Trophoblast cell (in vitro differentiated cells and primary cell): ENCODE data around the gene SLC50A1.
"Not testable (repeated sequence)": the region's sequence is repeated elsewhere in the genome, so short reads cannot be mapped to it uniquely, and the experiment has no call there.

ENCODE experiments used
- DNase-seq, 2 donors: peaks; one replicate each; pipeline ENCODE4 v3.0.0-alpha.2; 2016
- H2AFZ ChIP-seq: 2 replicates; pipeline ENCODE4 v1.6.1; 2013; ENCODE audit warnings: low read length, moderate library complexity, mild to moderate bottlenecking; ENCODE audit not compliant: insufficient read depth, poor library complexity
- H2AK5ac ChIP-seq: 2 replicates; pipeline ENCODE4 v1.6.1; 2013; ENCODE audit warnings: mild to moderate bottlenecking, low read length
- H2BK120ac ChIP-seq: 2 replicates; pipeline ENCODE4 v1.6.1; 2013; ENCODE audit warnings: low read length, mild to moderate bottlenecking, moderate library complexity; ENCODE audit not compliant: insufficient read depth, poor library complexity
- H2BK12ac ChIP-seq: 2 replicates; pipeline ENCODE4 v1.6.1; 2013; ENCODE audit warnings: mild to moderate bottlenecking, low read length, moderate library complexity
- H2BK5ac ChIP-seq: 2 replicates; pipeline ENCODE4 v1.6.1; 2013; ENCODE audit warnings: low read length, low read depth, moderate library complexity, mild to moderate bottlenecking; ENCODE audit not compliant: poor library complexity
- H3K14ac ChIP-seq: 2 replicates; pipeline ENCODE4 v1.6.1; 2013; ENCODE audit warnings: mild to moderate bottlenecking, low read length
- H3K18ac ChIP-seq: 2 replicates; pipeline ENCODE4 v1.6.1; 2013; ENCODE audit warnings: mild to moderate bottlenecking, low read length
- H3K23ac ChIP-seq: 2 replicates; pipeline ENCODE4 v1.6.1; 2013; ENCODE audit warnings: low read length
- H3K27ac ChIP-seq: 2 replicates; pipeline ENCODE4 v1.5.1; 2013; ENCODE audit warnings: low read depth, mild to moderate bottlenecking, inconsistent platforms, low read length, moderate library complexity
- H3K27me3 ChIP-seq: 2 replicates; pipeline ENCODE4 v1.6.1; 2013; ENCODE audit warnings: inconsistent platforms, mild to moderate bottlenecking, low read length, moderate library complexity; ENCODE audit not compliant: insufficient read depth
- H3K36me3 ChIP-seq, 2 experiments: 1 replicate in 1 of 2; 2 replicates in 1 of 2; pipeline ENCODE4 v1.6.1; 2013; ENCODE audit warnings: low read length in 2 of 2, mild to moderate bottlenecking in 2 of 2, moderate library complexity in 1 of 2; ENCODE audit not compliant: insufficient read depth in 2 of 2, control insufficient read depth in 1 of 2
- H3K4ac ChIP-seq: 2 replicates; pipeline ENCODE4 v1.6.1; 2013; ENCODE audit warnings: low read depth, mild to moderate bottlenecking, low read length, moderate library complexity
- H3K4me1 ChIP-seq, 2 experiments: 1 replicate in 1 of 2; 2 replicates in 1 of 2; pipeline ENCODE4 v1.6.1; 2013; ENCODE audit warnings: low read length in 2 of 2, mild to moderate bottlenecking in 2 of 2, moderate library complexity in 1 of 2; ENCODE audit not compliant: insufficient read depth in 2 of 2, control insufficient read depth in 1 of 2
- H3K4me2 ChIP-seq: 2 replicates; pipeline ENCODE4 v1.6.1; 2013; ENCODE audit warnings: inconsistent platforms, mild to moderate bottlenecking, low read length, moderate library complexity
- H3K4me3 ChIP-seq: 2 replicates; pipeline ENCODE4 v1.5.1; 2013; ENCODE audit warnings: mild to moderate bottlenecking, low read depth, low read length, inconsistent platforms
- H3K79me1 ChIP-seq: one replicate; pipeline ENCODE4 v1.6.1; 2013; ENCODE audit warnings: low read length
- H3K79me2 ChIP-seq: 2 replicates; pipeline ENCODE4 v1.6.1; 2013; ENCODE audit warnings: low read length, mild to moderate bottlenecking; ENCODE audit not compliant: control insufficient read depth, insufficient read depth, poor library complexity
- H3K9ac ChIP-seq: 2 replicates; pipeline ENCODE4 v1.6.1; 2013; ENCODE audit warnings: mild to moderate bottlenecking, low read length
- H3K9me3 ChIP-seq: 2 replicates; pipeline ENCODE4 v1.6.1; 2013; ENCODE audit warnings: low read depth, mild to moderate bottlenecking, control low read depth, inconsistent platforms, low read length; ENCODE audit not compliant: insufficient read depth
- H4K12ac ChIP-seq: 2 replicates; pipeline ENCODE4 v1.6.1; 2013; ENCODE audit warnings: low read depth, mild to moderate bottlenecking, low read length, moderate library complexity
- H4K8ac ChIP-seq: 2 replicates; pipeline ENCODE4 v1.6.1; 2013; ENCODE audit warnings: low read depth, mild to moderate bottlenecking, low read length, moderate library complexity
- H4K91ac ChIP-seq: one replicate; pipeline ENCODE4 v1.6.1; 2013; ENCODE audit warnings: low read depth, mild to moderate bottlenecking, low read length, moderate library complexity
- WGBS: extraction: QIAGEN DNeasy Blood & Tissue Kit; methylation state at CpG from one replicate; pipeline ENCODE4 v1.1.7; 2013; ENCODE audit warnings: missing lambda C conversion rate; ENCODE audit not compliant: insufficient read length, insufficient coverage; ENCODE audit errors: extremely low coverage; 5-methylcytosine and 5-hydroxymethylcytosine counted together

SLC50A1 gene

GRCh38 chr1:155166471-155167165 is 31.0 kb downstream of the SLC50A1 start:
- no peak overlapping the region for H3K4me3 ChIP-seq
- H3K27me3 ChIP-seq: no peaks in the 10 kb centered on the region
- no peak overlapping the region for H4K8ac ChIP-seq
- no peak overlapping the region for H2BK12ac ChIP-seq
- no peak overlapping the region for H3K4ac ChIP-seq
- H3K18ac ChIP-seq: no peak overlapping the region
- no CpG with 5 or more reads among the region's 27 CpGs for WGBS
- no peak overlapping the region for H3K27ac ChIP-seq
- H3K14ac ChIP-seq: no peak overlapping the region
- no peak overlapping the region for H2BK120ac ChIP-seq
- H3K23ac ChIP-seq: no peak overlapping the region
- H2AK5ac ChIP-seq: no peak overlapping the region
- no peak overlapping the region for H2BK5ac ChIP-seq
- no peaks in the 10 kb centered on the region for H3K79me1 ChIP-seq
- H2AFZ ChIP-seq: no peak overlapping the region
- no peak overlapping the region for H4K91ac ChIP-seq
- no peak overlapping the region for H4K12ac ChIP-seq
- DNase-seq: peak; percentile 98
- H3K9ac ChIP-seq: no peak overlapping the region
- no peaks in the 10 kb centered on the region for H3K9me3 ChIP-seq
- H3K36me3 ChIP-seq: peaks cover 8 to 14% of the 10 kb centered on the region in 2 experiments
- H3K4me2 ChIP-seq: no peak overlapping the region
- H3K4me1 ChIP-seq: peaks cover 4 to 14% of the 10 kb centered on the region in 2 experiments
- H3K79me2 ChIP-seq: no peaks in the 10 kb centered on the region

DNA sequence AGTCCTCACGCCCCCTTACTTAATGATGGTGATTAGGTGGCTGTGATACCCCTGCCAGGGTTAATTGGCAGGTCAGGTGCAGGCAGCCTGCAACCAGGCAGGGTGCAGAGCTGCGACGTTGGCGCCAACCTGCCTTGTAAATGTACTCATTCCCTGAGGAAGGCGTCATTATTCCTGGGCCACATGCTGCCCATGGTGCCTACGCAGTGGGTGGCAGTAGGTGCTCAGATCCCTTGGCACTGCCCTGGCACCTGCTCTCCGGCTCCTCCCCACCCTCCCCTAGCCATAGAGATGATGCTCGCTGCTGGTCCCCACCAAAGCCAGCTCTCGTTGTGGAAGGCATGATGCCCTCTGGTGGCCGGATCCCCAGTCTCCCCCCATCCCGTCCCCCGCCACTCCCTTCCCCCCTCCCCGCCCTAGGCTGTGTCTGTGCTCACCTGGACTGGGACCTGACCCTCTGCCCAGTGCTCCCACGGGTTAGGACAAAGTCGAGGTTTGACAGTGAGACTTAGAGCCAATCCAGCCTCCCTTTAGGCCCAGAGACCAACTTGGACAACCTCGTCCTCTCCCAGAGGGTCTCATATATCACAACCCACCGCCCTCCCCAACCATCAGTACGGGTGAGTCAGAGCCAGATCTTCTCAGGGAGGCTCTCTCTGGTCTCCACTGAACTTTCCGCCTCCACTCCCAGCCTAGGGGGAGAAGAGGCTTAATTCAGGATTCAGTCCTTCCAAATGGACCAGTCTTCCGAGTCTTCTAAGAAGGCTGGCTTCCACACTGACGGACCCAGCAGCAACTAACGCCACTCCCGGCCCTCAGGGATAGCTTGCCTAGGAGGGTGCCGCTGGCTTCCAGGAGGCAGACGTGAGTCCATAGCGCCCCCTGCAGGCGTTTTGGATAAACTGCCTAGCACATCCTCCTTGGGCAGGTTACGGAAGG is 31.8 kb downstream of the SLC50A1 start:
- no peak overlapping the region for H3K9ac ChIP-seq
- H3K27ac ChIP-seq: no peak overlapping the region
- H3K4me3 ChIP-seq: no peak overlapping the region
- no peaks in the 10 kb centered on the region for H3K79me2 ChIP-seq
- peaks cover 4 to 16% of the 10 kb centered on the region in 2 experiments for H3K4me1 ChIP-seq
- peak overlapping the region; percentile 14 for H3K18ac ChIP-seq
- no peak overlapping the region for H4K91ac ChIP-seq
- H2BK120ac ChIP-seq: peak overlapping the region; percentile 55
- peak overlapping the region; percentile 25 for H2BK12ac ChIP-seq
- peak; percentile 98 to 99 for DNase-seq
- H2AK5ac ChIP-seq: no peak overlapping the region
- no peaks in the 10 kb centered on the region for H3K9me3 ChIP-seq
- peak overlapping the region; percentile 66 for H3K4me2 ChIP-seq
- no peaks in the 10 kb centered on the region for H3K79me1 ChIP-seq
- no peak overlapping the region for H4K12ac ChIP-seq
- peak overlapping the region; percentile 49 for H2AFZ ChIP-seq
- WGBS: no CpG with 5 or more reads among the region's 28 CpGs
- no peak overlapping the region for H3K14ac ChIP-seq
- H3K27me3 ChIP-seq: no peaks in the 10 kb centered on the region
- H3K36me3 ChIP-seq: peaks cover 8 to 14% of the 10 kb centered on the region in 2 experiments
- H4K8ac ChIP-seq: peak overlapping the region; percentile 19
- no peak overlapping the region for H2BK5ac ChIP-seq
- no peak overlapping the region for H3K23ac ChIP-seq
- no peak overlapping the region for H3K4ac ChIP-seq

DNA sequence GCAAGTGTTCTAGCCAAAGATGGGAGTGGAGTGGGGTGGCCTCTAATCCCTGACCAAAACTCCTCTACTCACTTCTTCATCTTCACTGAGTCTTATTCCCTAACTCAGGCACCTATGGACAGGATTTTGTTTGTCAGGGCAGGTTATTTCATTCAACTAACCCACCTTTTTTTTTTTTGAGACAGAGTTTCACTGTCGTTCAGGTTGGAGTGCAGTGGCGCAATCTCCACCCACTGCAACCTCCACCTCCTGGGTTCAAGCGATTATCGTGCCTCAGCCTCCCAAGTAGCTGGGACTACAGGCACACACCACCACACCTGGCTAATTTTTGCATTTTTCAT is 32.4 kb downstream of the SLC50A1 start:
- H3K27me3 ChIP-seq, H3K4ac ChIP-seq, H3K79me1 ChIP-seq, H2BK12ac ChIP-seq, H4K8ac ChIP-seq, H4K91ac ChIP-seq, H3K27ac ChIP-seq, H3K9ac ChIP-seq, H2BK120ac ChIP-seq, H2AFZ ChIP-seq, H3K9me3 ChIP-seq, H3K14ac ChIP-seq, H3K79me2 ChIP-seq, H2BK5ac ChIP-seq, H3K18ac ChIP-seq, H2AK5ac ChIP-seq, H4K12ac ChIP-seq, H3K4me2 ChIP-seq, H3K23ac ChIP-seq, DNase-seq, H3K4me3 ChIP-seq: not testable (repeated sequence)
- Histone ChIP-seq H3K36me3 (peaks cover 8 to 14% of the 10 kb centered on the region in 2 experiments), H3K4me1 (peaks cover 4 to 16% of the 10 kb centered on the region in 2 experiments)
- WGBS: no CpG with 5 or more reads among the region's 4 CpGs

- H4K91ac ChIP-seq: no peak overlapping the region
- no peaks in the 10 kb centered on the region for H3K27me3 ChIP-seq
- H3K4ac ChIP-seq: no peak overlapping the region
- no peak overlapping the region for H2BK120ac ChIP-seq
- H3K4me1 ChIP-seq: peaks cover 5 to 17% of the 10 kb centered on the region in 2 experiments
- no peak overlapping the region for H3K9ac ChIP-seq
- no CpG with 5 or more reads among the region's 10 CpGs for WGBS
- peaks cover 8 to 14% of the 10 kb centered on the region in 2 experiments for H3K36me3 ChIP-seq
- H2AK5ac ChIP-seq: no peak overlapping the region
- H3K27ac ChIP-seq: no peak overlapping the region
- H2BK12ac ChIP-seq: no peak overlapping the region
- H3K4me3 ChIP-seq: no peak overlapping the region
- no peak for DNase-seq
- H3K4me2 ChIP-seq: no peak overlapping the region
- peaks cover 5% of the 10 kb centered on the region for H3K79me1 ChIP-seq
- no peak overlapping the region for H4K12ac ChIP-seq
- H3K18ac ChIP-seq: no peak overlapping the region
- peaks cover 5% of the 10 kb centered on the region for H3K79me2 ChIP-seq
- H3K9me3 ChIP-seq: no peaks in the 10 kb centered on the region
- no peak overlapping the region for H2BK5ac ChIP-seq
- H3K14ac ChIP-seq: no peak overlapping the region
- H4K8ac ChIP-seq: no peak overlapping the region
- no peak overlapping the region for H3K23ac ChIP-seq
- no peak overlapping the region for H2AFZ ChIP-seq
These were observed 33.0 kb downstream of the SLC50A1 start for GRCh38 chr1:155168456-155169210.
